B cell (primary cell): Measurements from ENCODE around the gene GPN1. TPM values are rescaled to one million over a fixed set of nuclear protein-coding genes. Genes with fewer than 3 reads are reported as not detected.

Experiments used
- ATAC-seq: fragments of 200-7000 bp; cut with Tn5 transposase; one replicate; pipeline ENCODE4 v1.10.0; 2021; ENCODE audit warnings: low read depth, mild to moderate bottlenecking, moderate number of reproducible peaks, moderate library complexity
- CTCF ChIA-PET: fragments of 350-600 bp; sonication (Branson Sonifier 250); formaldehyde crosslinking; loops from one replicate; lab custom pipeline; 2021; ENCODE audit warnings: antibody characterized with exemption, inconsistent platforms; lab: Charles Lee
- POLR2A ChIA-PET: fragments of 350-600 bp; sonication (Branson Sonifier 250); formaldehyde crosslinking; loops from one replicate; lab custom pipeline; 2021; ENCODE audit warnings: antibody characterized with exemption; lab: Charles Lee
- DNase-seq: peaks from one replicate; pipeline ENCODE4 v3.0.0; 2013
- H2AFZ ChIP-seq: 2 replicates; pipeline ENCODE4 v1.6.1; 2012; ENCODE audit warnings: mild to moderate bottlenecking, low read depth, low read length; ENCODE audit not compliant: insufficient read depth, poor library complexity, severe bottlenecking
- H3K27ac ChIP-seq, 2 donors: 1 replicate in 1 of 2; 2 replicates in 1 of 2; pipeline ENCODE4 v1.5.1; 2012 to 2013; ENCODE audit warnings: low read length in 2 of 2, mild to moderate bottlenecking in 2 of 2, moderate library complexity in 1 of 2
- H3K27me3 ChIP-seq, 4 experiments: fragments of 200-600 bp in 1 of 4; sonication (generic) in 1 of 4; replicated peaks in 1 of 4; 1 replicate in 2 of 4; 2 replicates in 2 of 4; pipeline versions ENCODE4 v1.6.1 to v1.7.0; 2013 to 2016; ENCODE audit warnings: low read length in 3 of 4, mild to moderate bottlenecking in 2 of 4, mixed read lengths in 1 of 4, moderate library complexity in 1 of 4; ENCODE audit not compliant: insufficient read depth in 4 of 4, control insufficient read depth in 3 of 4; ENCODE audit errors: control extremely low read depth in 1 of 4
- H3K36me3 ChIP-seq, 2 experiments: replicated peaks in 1 of 2; 1 replicate in 1 of 2; 2 replicates in 1 of 2; pipeline versions ENCODE4 v1.6.1 to v1.7.1; 2013; ENCODE audit warnings: low read length in 1 of 2; ENCODE audit not compliant: insufficient read depth in 2 of 2, control insufficient read depth in 1 of 2; ENCODE audit errors: control extremely low read depth in 1 of 2, extremely low read depth in 1 of 2
- H3K4me1 ChIP-seq, 2 donors: fragments of 200-600 bp in 1 of 2; sonication (generic) in 1 of 2; 1 replicate in 1 of 2; 2 replicates in 1 of 2; pipeline versions ENCODE4 v1.5.1 to v1.6.1; 2013 to 2017; ENCODE audit warnings: low read length in 2 of 2; ENCODE audit not compliant: control insufficient read depth in 2 of 2, insufficient read depth in 2 of 2
- H3K4me2 ChIP-seq: replicated peaks from 2 replicates; pipeline ENCODE3; 2012; ENCODE audit warnings: mild to moderate bottlenecking, low read depth, low read length; ENCODE audit not compliant: poor library complexity, severe bottlenecking
- H3K4me3 ChIP-seq, 5 experiments: fragments of 200-600 bp in 1 of 5; sonication (generic) in 1 of 5; 1 replicate in 3 of 5; 2 replicates in 2 of 5; pipeline versions ENCODE4 v1.5.1 to v1.7.0; 2011 to 2016; ENCODE audit warnings: low read length in 4 of 5, mild to moderate bottlenecking in 4 of 5, low read depth in 2 of 5, control low read depth in 1 of 5, moderate library complexity in 1 of 5; ENCODE audit not compliant: insufficient read depth in 1 of 5; ENCODE audit errors: control extremely low read depth in 1 of 5, extremely low read depth in 1 of 5
- H3K79me2 ChIP-seq: fragments of 200-600 bp; sonication (generic); one replicate; pipeline ENCODE4 v1.6.0; 2016; ENCODE audit warnings: low read length; ENCODE audit not compliant: control insufficient read depth, insufficient read depth
- H3K9ac ChIP-seq: fragments of 200-600 bp; sonication (generic); 2 replicates; pipeline ENCODE4 v1.6.1; 2017; ENCODE audit warnings: mild to moderate bottlenecking, low read length, moderate library complexity
- H3K9me3 ChIP-seq, 3 donors: one replicate each; pipeline versions ENCODE4 v1.6.1 to v1.7.1; 2013; ENCODE audit warnings: low read length in 2 of 3; ENCODE audit not compliant: control insufficient read depth in 2 of 3, insufficient read depth in 1 of 3; ENCODE audit errors: control extremely low read depth in 1 of 3
- H4K20me1 ChIP-seq: 2 replicates; pipeline ENCODE4 v1.6.0; 2012; ENCODE audit warnings: mild to moderate bottlenecking, low read length; ENCODE audit not compliant: insufficient read depth, control insufficient read depth, poor library complexity, severe bottlenecking
- H3K27ac Mint-ChIP-seq: one replicate; pipeline ENCODE4 v1.8.0; 2021; ENCODE audit warnings: mixed read lengths
- H3K27me3 Mint-ChIP-seq: one replicate; pipeline ENCODE4 v1.8.0; 2021; ENCODE audit warnings: mixed read lengths
- H3K4me1 Mint-ChIP-seq: one replicate; pipeline ENCODE4 v1.8.0; 2021; ENCODE audit warnings: mixed read lengths
- H3K4me3 Mint-ChIP-seq: one replicate; pipeline ENCODE4 v1.8.0; 2021; ENCODE audit warnings: mixed read lengths
- H3K9me3 Mint-ChIP-seq: one replicate; pipeline ENCODE4 v1.8.0; 2022; ENCODE audit warnings: mixed read lengths; ENCODE audit not compliant: insufficient read depth
- EZH2 ChIP-seq: IDR thresholded peaks from 2 replicates; pipeline ENCODE4 v1.6.1; 2012; ENCODE audit warnings: borderline replicate concordance, low read depth, mild to moderate bottlenecking, moderate library complexity, low read length; ENCODE audit not compliant: insufficient read depth, poor library complexity, severe bottlenecking
- WGBS: methylation state at CpG from one replicate; pipeline ENCODE4 v1.1.5; 2013; ENCODE audit warnings: missing lambda C conversion rate; ENCODE audit not compliant: insufficient coverage; 5-methylcytosine and 5-hydroxymethylcytosine counted together
- intact Hi-C: fragments of 100-400 bp; cut with micrococcal nuclease; formaldehyde crosslinking; loops from one replicate; pipeline ENCODE4 v1.10.0; 2022
- polyA plus RNA-seq: library from polyadenylated mRNA; depleted of rRNA; stranded (reverse); fragments of >200 nt; gene quantifications from 2 replicates; pipeline ENCODE4 v1.2.3, GENCODE V29; 2012
- total RNA-seq, 2 donors: library from RNA; stranded (reverse); fragments of 120-200 nt in 1 of 2; gene quantifications; 1 replicate in 1 of 2; 2 replicates in 1 of 2; pipeline versions ENCODE4 v1.2.3 to v1.2.4, GENCODE V29; 2013 to 2022
- TF ChIP-seq, protein P1 (sequence below): fragments of 200-600 bp; IDR thresholded peaks from one replicate; pipeline ENCODE4 v1.8.0; 2022; ENCODE audit warnings: antibody characterized with exemption, mild to moderate bottlenecking

Gene GPN1
- total and polyA plus RNA-seq, 2 donors (not counting 1 experiment from before 2014, with no cell fraction given), result 17.5 to 26.0 TPM

DNA sequence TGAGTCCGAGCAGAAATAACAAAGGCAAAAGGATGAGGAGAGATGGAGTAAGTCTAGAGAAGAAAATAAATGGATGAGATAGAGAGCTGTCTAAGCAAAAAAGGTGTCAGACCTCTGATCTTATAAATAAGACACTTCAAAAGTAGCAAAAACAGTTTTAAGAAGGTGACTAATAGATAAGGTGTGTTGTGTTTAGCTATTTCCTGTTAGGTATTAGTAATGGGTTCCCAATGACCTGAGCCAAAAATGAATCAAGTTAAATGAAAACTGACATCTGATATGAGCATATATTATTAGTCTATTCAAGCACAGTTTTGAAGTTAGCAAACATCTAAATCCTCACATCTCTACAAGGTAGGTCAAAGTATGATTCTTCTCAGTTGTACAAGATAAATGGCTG is 23.9 kb downstream of the GPN1 start:
- Histone ChIP-seq H3K4me1 (peaks cover 0 to 5% of the 10 kb centered on the region in 2 donors), H3K27me3 (no peaks in the 10 kb centered on the region), H3K4me2 (no peak overlapping the region), H3K79me2 (no peaks in the 10 kb centered on the region), H3K36me3 (peaks cover 5 to 70% of the 10 kb centered on the region in 2 experiments), H2AFZ (no peak overlapping the region), H3K9me3 (no peaks in the 10 kb centered on the region), H3K9ac (no peak overlapping the region), H4K20me1 (no peaks in the 10 kb centered on the region), H3K27ac (no peak overlapping the region), H3K4me3 (no peak overlapping the region)
- TF ChIP-seq, protein P1, sequence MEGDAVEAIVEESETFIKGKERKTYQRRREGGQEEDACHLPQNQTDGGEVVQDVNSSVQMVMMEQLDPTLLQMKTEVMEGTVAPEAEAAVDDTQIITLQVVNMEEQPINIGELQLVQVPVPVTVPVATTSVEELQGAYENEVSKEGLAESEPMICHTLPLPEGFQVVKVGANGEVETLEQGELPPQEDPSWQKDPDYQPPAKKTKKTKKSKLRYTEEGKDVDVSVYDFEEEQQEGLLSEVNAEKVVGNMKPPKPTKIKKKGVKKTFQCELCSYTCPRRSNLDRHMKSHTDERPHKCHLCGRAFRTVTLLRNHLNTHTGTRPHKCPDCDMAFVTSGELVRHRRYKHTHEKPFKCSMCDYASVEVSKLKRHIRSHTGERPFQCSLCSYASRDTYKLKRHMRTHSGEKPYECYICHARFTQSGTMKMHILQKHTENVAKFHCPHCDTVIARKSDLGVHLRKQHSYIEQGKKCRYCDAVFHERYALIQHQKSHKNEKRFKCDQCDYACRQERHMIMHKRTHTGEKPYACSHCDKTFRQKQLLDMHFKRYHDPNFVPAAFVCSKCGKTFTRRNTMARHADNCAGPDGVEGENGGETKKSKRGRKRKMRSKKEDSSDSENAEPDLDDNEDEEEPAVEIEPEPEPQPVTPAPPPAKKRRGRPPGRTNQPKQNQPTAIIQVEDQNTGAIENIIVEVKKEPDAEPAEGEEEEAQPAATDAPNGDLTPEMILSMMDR, result no peak
- no peak for TF ChIP-seq EZH2
- no CpG with 5 or more reads among the region's 1 CpG for WGBS
- intact Hi-C loops, result no loop called here
- Mint-ChIP-seq H3K4me1 (peaks cover 7% of the 10 kb centered on the region), H3K27ac (no peak overlapping the region), H3K27me3 (no peaks in the 10 kb centered on the region), H3K9me3 (no peaks in the 10 kb centered on the region), H3K4me3 (no peak overlapping the region)
- DNase-seq, result no peak
- no peak for ATAC-seq
- ChIA-PET POLR2A (no interaction called here), CTCF (interaction anchor here (0.8 to 1.7 kb wide), 2 partner anchors 29 to 31 kb away, joined by 3 to 6 read pairs; no protein-coding TSS in a partner anchor)

DNA sequence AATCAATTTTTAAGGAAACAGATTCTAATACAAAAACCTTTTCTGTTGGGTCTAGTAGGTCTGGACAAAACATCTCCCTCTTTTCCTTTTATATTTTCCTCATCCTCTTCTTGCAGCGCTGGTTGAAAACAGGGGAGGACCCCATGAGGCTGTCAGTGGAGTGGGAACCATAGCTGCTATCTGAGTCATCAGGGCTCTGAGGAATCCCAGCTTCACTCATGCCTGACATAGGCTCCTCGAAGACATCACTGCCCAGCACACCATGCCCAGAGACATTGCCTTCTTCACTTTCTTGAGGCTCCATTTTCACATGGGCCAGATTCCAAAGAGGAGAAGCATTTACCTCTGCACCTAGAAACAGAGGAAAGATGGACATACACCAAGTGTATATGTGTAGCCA is 24.5 kb downstream of the GPN1 start:
- intact Hi-C loops, result no loop called here
- Histone ChIP-seq H3K36me3 (peaks cover 3 to 68% of the 10 kb centered on the region in 2 experiments), H3K4me2 (no peak overlapping the region), H4K20me1 (no peaks in the 10 kb centered on the region), H3K4me1 (peaks cover 0 to 5% of the 10 kb centered on the region in 2 donors), H3K4me3 (no peak overlapping the region), H2AFZ (no peak overlapping the region), H3K27ac (peak overlapping the region in 1 of 2 donors; percentile 42), H3K9ac (no peak overlapping the region), H3K27me3 (no peaks in the 10 kb centered on the region), H3K79me2 (no peaks in the 10 kb centered on the region), H3K9me3 (no peaks in the 10 kb centered on the region)
- ChIA-PET POLR2A (no interaction called here), CTCF (interaction anchor here (1.7 kb wide), 1 partner anchor 30 kb away, joined by 6 read pairs; no protein-coding TSS in a partner anchor)
- WGBS, result 88% methylated on average over 1 of the region's 2 CpGs
- TF ChIP-seq, protein P1, result no peak
- ATAC-seq (no peak), DNase-seq (no peak)
- no peak overlapping the region for H3K4me3 Mint-ChIP-seq
- peaks cover 7% of the 10 kb centered on the region for H3K4me1 Mint-ChIP-seq
- H3K27ac Mint-ChIP-seq, result peak overlapping the region; percentile 37
- H3K9me3 Mint-ChIP-seq, result no peaks in the 10 kb centered on the region
- no peaks in the 10 kb centered on the region for H3K27me3 Mint-ChIP-seq
